ENCODE measurements around the gene ACACB.

DNA sequence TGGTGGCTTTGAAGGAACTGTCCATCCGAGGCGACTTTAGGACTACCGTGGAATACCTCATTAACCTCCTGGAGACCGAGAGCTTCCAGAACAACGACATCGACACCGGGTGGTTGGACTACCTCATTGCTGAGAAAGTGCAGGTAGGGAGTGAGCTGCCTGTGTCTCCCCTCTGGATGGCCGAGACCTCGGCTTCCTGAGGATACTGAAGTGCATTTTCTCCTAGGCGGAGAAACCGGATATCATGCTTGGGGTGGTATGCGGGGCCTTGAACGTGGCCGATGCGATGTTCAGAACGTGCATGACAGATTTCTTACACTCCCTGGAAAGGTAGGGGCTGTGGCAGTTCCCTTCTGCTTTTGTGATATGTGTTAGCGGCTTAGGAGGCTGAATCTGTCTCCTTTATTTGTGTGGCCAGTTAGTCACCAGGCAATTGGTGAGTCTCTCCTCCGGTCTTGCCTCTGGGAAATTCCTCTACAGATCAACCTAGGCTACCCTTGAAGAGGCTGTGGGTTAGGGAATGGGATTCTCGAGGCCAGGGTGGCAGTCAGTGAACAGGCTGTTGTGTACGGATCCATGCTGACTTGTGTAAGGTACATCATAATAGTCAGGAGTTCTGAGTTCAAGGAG, 75.3 kb downstream of the ACACB start:
- TF ChIP-seq, protein P1, sequence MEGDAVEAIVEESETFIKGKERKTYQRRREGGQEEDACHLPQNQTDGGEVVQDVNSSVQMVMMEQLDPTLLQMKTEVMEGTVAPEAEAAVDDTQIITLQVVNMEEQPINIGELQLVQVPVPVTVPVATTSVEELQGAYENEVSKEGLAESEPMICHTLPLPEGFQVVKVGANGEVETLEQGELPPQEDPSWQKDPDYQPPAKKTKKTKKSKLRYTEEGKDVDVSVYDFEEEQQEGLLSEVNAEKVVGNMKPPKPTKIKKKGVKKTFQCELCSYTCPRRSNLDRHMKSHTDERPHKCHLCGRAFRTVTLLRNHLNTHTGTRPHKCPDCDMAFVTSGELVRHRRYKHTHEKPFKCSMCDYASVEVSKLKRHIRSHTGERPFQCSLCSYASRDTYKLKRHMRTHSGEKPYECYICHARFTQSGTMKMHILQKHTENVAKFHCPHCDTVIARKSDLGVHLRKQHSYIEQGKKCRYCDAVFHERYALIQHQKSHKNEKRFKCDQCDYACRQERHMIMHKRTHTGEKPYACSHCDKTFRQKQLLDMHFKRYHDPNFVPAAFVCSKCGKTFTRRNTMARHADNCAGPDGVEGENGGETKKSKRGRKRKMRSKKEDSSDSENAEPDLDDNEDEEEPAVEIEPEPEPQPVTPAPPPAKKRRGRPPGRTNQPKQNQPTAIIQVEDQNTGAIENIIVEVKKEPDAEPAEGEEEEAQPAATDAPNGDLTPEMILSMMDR (IDR thresholded peaks at IDR 0.05) = no peak
- TF ChIP-seq EP300 (IDR thresholded peaks at IDR 0.05) = no peak

Data from tibial nerve (tissue), 4 donors.